K562 (cell line): ENCODE results near the gene SOS2. TPM values are rescaled to one million over a fixed set of nuclear protein-coding genes. Genes with fewer than 3 reads are reported as not detected.
A peak's percentile ranks its signal among the peaks of the same experiment; 100 is the strongest.

ENCODE experiments used
- BMI1 ChIP-seq: fragments of 150-350 bp; IDR thresholded peaks from 2 replicates; pipeline ENCODE4 v1.6.1; 2014; ENCODE audit warnings: low read length
- ETV6 ChIP-seq, 3 experiments: fragments of 150-350 bp in 1 of 3; sonication (generic) in 1 of 3; formaldehyde crosslinking in 1 of 3; IDR thresholded peaks; 2 replicates each; pipeline versions ENCODE4 v1.6.1 to v1.8.0; 2014 to 2022; ENCODE audit warnings: borderline replicate concordance in 2 of 3, low read depth in 2 of 3, antibody characterized with exemption in 1 of 3, low read length in 1 of 3, mild to moderate bottlenecking in 1 of 3, missing genetic modification reagents in 1 of 3
- HDAC2 ChIP-seq: fragments of 450-650 bp; IDR thresholded peaks from 2 replicates; pipeline ENCODE4 v1.6.1; 2016; ENCODE audit warnings: mild to moderate bottlenecking
- KDM5B ChIP-seq: fragments of 200-600 bp; sonication (generic); IDR thresholded peaks from 2 replicates; pipeline ENCODE4 v1.6.1; 2012; ENCODE audit warnings: low read depth, mild to moderate bottlenecking, moderate library complexity, low read length, control low read depth, inconsistent platforms; ENCODE audit not compliant: insufficient replicate concordance
- KLF1 ChIP-seq: fragments of 450-650 bp; IDR thresholded peaks from 2 replicates; pipeline ENCODE4 v1.6.1; 2016; ENCODE audit warnings: missing genetic modification characterization, missing compliant biosample characterization
- ZNF717 ChIP-seq: fragments of 250-450 bp; sonication (Bioruptor Pico); IDR thresholded peaks from 2 replicates; pipeline ENCODE4 v1.5.0; 2021
- ZNF75A ChIP-seq: fragments of 450-650 bp; formaldehyde crosslinking; IDR thresholded peaks from 2 replicates; pipeline ENCODE4 v1.4.0; 2020; ENCODE audit warnings: mild to moderate bottlenecking
- polyA plus RNA-seq, 8 experiments: library from polyadenylated mRNA; depleted of rRNA in 4 of 8; stranded (reverse) in 5 of 8; unstranded in 3 of 8; fragments of >200 nt; fragmentation: Nextera tagmentation in 2 of 8; fragmentation: Illumina TruSeq in 1 of 8; extraction: Ambion mirVana in 2 of 8; extraction: Trizol in 1 of 8; gene quantifications; 2 replicates each; pipeline versions ENCODE4 v1.2.1 to v1.2.3, GENCODE V29; 2011 to 2014; ENCODE audit warnings: inconsistent platforms in 1 of 8, missing spikeins in 1 of 8
- total RNA-seq, 7 experiments: library from RNA; depleted of rRNA in 6 of 7; stranded (reverse); fragments of >200 nt in 6 of 7; fragmentation: Illumina TruSeq in 2 of 7; extraction: Trizol in 2 of 7; gene quantifications; 2 replicates each; pipeline versions ENCODE4 v1.2.1 to v1.2.3, GENCODE V29; 2011 to 2021; ENCODE audit warnings: low replicate concordance in 1 of 7
- TF ChIP-seq, protein P1 (sequence below): fragments of 450-650 bp; IDR thresholded peaks from 2 replicates; pipeline ENCODE4 v1.6.1; 2016; ENCODE audit warnings: mild to moderate bottlenecking, moderate library complexity
- TF ChIP-seq, protein P2 (sequence below): fragments of 450-650 bp; IDR thresholded peaks from 2 replicates; pipeline ENCODE4 v1.6.1; 2018; ENCODE audit not compliant: partially characterized antibody
- TF ChIP-seq, protein P3 (sequence below): sonication (generic); formaldehyde crosslinking; IDR thresholded peaks from 2 replicates; pipeline ENCODE4 v1.8.0; 2022; ENCODE audit warnings: mild to moderate bottlenecking, missing genetic modification reagents

Gene SOS2
- total and polyA plus RNA-seq, 9 of the 15 experiments (the other 6 are each of a cell fraction or from before 2014, with no cell fraction given), result 2.2 to 13.1 (median 10.5) TPM

DNA sequence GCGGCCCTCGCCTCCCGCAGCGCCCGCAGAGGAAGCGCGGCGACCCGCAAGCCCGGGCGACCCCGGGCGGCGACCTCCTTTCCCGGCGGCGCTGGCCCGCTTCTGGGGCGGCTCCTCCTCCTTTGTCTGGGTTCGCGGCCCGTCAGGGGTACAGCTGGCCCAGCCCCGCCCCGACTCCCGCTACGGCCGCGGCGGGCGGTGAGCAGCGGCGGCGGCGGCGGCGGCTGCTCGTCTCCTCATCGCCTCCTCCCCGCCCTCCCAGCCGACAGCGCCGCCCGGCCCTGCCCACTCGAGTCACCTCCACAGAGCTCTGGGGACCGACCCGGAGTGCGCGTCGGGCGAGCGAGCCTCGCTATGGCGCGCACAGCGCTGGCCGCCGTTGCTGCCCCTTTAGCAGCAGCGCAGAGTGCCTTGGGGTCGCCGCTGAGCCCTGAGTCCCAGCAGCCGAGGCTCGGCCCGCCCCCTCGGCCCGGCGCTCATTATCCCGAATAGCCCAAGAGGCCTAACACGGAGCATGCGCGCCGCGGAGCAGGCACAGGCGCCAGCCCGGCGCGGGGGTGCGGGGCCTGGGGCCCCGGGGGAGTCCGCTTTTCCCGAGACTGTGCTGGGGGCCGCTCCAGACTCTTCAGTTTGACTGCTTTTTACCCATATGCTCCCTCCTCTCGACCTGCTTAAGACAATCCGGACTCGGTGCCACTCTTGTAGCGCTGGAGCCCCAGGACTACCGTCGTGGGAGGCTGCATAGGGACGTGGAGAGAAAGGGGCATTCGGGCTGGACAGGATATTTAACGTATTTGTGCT, at the start of gene SOS2 (continued):
- TF ChIP-seq, protein P1, sequence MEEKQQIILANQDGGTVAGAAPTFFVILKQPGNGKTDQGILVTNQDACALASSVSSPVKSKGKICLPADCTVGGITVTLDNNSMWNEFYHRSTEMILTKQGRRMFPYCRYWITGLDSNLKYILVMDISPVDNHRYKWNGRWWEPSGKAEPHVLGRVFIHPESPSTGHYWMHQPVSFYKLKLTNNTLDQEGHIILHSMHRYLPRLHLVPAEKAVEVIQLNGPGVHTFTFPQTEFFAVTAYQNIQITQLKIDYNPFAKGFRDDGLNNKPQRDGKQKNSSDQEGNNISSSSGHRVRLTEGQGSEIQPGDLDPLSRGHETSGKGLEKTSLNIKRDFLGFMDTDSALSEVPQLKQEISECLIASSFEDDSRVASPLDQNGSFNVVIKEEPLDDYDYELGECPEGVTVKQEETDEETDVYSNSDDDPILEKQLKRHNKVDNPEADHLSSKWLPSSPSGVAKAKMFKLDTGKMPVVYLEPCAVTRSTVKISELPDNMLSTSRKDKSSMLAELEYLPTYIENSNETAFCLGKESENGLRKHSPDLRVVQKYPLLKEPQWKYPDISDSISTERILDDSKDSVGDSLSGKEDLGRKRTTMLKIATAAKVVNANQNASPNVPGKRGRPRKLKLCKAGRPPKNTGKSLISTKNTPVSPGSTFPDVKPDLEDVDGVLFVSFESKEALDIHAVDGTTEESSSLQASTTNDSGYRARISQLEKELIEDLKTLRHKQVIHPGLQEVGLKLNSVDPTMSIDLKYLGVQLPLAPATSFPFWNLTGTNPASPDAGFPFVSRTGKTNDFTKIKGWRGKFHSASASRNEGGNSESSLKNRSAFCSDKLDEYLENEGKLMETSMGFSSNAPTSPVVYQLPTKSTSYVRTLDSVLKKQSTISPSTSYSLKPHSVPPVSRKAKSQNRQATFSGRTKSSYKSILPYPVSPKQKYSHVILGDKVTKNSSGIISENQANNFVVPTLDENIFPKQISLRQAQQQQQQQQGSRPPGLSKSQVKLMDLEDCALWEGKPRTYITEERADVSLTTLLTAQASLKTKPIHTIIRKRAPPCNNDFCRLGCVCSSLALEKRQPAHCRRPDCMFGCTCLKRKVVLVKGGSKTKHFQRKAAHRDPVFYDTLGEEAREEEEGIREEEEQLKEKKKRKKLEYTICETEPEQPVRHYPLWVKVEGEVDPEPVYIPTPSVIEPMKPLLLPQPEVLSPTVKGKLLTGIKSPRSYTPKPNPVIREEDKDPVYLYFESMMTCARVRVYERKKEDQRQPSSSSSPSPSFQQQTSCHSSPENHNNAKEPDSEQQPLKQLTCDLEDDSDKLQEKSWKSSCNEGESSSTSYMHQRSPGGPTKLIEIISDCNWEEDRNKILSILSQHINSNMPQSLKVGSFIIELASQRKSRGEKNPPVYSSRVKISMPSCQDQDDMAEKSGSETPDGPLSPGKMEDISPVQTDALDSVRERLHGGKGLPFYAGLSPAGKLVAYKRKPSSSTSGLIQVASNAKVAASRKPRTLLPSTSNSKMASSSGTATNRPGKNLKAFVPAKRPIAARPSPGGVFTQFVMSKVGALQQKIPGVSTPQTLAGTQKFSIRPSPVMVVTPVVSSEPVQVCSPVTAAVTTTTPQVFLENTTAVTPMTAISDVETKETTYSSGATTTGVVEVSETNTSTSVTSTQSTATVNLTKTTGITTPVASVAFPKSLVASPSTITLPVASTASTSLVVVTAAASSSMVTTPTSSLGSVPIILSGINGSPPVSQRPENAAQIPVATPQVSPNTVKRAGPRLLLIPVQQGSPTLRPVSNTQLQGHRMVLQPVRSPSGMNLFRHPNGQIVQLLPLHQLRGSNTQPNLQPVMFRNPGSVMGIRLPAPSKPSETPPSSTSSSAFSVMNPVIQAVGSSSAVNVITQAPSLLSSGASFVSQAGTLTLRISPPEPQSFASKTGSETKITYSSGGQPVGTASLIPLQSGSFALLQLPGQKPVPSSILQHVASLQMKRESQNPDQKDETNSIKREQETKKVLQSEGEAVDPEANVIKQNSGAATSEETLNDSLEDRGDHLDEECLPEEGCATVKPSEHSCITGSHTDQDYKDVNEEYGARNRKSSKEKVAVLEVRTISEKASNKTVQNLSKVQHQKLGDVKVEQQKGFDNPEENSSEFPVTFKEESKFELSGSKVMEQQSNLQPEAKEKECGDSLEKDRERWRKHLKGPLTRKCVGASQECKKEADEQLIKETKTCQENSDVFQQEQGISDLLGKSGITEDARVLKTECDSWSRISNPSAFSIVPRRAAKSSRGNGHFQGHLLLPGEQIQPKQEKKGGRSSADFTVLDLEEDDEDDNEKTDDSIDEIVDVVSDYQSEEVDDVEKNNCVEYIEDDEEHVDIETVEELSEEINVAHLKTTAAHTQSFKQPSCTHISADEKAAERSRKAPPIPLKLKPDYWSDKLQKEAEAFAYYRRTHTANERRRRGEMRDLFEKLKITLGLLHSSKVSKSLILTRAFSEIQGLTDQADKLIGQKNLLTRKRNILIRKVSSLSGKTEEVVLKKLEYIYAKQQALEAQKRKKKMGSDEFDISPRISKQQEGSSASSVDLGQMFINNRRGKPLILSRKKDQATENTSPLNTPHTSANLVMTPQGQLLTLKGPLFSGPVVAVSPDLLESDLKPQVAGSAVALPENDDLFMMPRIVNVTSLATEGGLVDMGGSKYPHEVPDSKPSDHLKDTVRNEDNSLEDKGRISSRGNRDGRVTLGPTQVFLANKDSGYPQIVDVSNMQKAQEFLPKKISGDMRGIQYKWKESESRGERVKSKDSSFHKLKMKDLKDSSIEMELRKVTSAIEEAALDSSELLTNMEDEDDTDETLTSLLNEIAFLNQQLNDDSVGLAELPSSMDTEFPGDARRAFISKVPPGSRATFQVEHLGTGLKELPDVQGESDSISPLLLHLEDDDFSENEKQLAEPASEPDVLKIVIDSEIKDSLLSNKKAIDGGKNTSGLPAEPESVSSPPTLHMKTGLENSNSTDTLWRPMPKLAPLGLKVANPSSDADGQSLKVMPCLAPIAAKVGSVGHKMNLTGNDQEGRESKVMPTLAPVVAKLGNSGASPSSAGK, result peak; percentile 18; the same call in 1 of the 2 replicates
- TF ChIP-seq KDM5B, result peak; percentile 74
- TF ChIP-seq, protein P2, sequence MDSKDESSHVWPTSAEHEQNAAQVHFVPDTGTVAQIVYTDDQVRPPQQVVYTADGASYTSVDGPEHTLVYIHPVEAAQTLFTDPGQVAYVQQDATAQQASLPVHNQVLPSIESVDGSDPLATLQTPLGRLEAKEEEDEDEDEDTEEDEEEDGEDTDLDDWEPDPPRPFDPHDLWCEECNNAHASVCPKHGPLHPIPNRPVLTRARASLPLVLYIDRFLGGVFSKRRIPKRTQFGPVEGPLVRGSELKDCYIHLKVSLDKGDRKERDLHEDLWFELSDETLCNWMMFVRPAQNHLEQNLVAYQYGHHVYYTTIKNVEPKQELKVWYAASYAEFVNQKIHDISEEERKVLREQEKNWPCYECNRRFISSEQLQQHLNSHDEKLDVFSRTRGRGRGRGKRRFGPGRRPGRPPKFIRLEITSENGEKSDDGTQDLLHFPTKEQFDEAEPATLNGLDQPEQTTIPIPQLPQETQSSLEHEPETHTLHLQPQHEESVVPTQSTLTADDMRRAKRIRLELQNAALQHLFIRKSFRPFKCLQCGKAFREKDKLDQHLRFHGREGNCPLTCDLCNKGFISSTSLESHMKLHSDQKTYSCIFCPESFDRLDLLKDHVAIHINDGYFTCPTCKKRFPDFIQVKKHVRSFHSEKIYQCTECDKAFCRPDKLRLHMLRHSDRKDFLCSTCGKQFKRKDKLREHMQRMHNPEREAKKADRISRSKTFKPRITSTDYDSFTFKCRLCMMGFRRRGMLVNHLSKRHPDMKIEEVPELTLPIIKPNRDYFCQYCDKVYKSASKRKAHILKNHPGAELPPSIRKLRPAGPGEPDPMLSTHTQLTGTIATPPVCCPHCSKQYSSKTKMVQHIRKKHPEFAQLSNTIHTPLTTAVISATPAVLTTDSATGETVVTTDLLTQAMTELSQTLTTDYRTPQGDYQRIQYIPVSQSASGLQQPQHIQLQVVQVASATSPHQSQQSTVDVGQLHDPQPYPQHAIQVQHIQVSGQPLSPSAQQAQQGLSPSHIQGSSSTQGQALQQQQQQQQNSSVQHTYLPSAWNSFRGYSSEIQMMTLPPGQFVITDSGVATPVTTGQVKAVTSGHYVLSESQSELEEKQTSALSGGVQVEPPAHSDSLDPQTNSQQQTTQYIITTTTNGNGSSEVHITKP, result peak; percentile 24
- TF ChIP-seq, protein P3, sequence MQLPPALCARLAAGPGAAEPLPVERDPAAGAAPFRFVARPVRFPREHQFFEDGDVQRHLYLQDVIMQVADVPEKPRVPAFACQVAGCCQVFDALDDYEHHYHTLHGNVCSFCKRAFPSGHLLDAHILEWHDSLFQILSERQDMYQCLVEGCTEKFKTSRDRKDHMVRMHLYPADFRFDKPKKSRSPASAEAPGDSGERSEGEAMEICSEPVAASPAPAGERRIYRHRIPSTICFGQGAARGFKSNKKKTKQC (CRISPR knock-in tag), result 0 out of 2 replicates have a peak, but pooled peaks have one; percentile 20
- TF ChIP-seq KLF1 (tag), result 0 out of 2 replicates have a peak, but pooled peaks have one; percentile 26
- no peak for TF ChIP-seq ZNF75A
- no peak for TF ChIP-seq BMI1
- 0 out of 2 replicates have a peak, but pooled peaks have one; percentile 31 for TF ChIP-seq HDAC2
- no peak for TF ChIP-seq ZNF717 (CRISPR knock-in tag)
- TF ChIP-seq ETV6 (IDR thresholded peaks at IDR 0.05; ENCODE audit: borderline replicate concordance in 1 of 2, low read depth in 2 of 2, low read length in 1 of 2), result no peak
- TF ChIP-seq ETV6 (CRISPR knock-in tag; IDR thresholded peaks at IDR 0.05; ENCODE audit: borderline replicate concordance), result no peak
